Astrocyte (in vitro differentiated cells and primary cell): ENCODE results near the gene ANKRD66. TPM values are rescaled to one million over a fixed set of nuclear protein-coding genes. Genes with fewer than 3 reads are reported as not detected.

ENCODE experiments used
- DNase-seq: peaks from one replicate; pipeline ENCODE4 v3.0.0-alpha.2; 2010; ENCODE audit warnings: low read depth
- FAIRE-seq: peaks from 2 replicates; lab custom pipeline; 2011; peaks lifted over from hg19 to GRCh38; lab: Jason Lieb, UNC
- H2AFZ ChIP-seq: 2 replicates; pipeline ENCODE4 v1.6.0; 2012; ENCODE audit warnings: low read depth, low read length, inconsistent platforms
- H3K27ac ChIP-seq: 2 replicates; pipeline ENCODE4 v1.5.1; 2011; ENCODE audit warnings: low read depth, low read length, inconsistent platforms
- H3K27me3 ChIP-seq: 2 replicates; pipeline ENCODE4 v1.6.0; 2011; ENCODE audit warnings: low read length, inconsistent platforms; ENCODE audit not compliant: insufficient read depth
- H3K36me3 ChIP-seq: 2 replicates; pipeline ENCODE4 v1.5.1; 2011; ENCODE audit warnings: low read length, inconsistent platforms; ENCODE audit not compliant: insufficient read depth
- H3K4me1 ChIP-seq: 2 replicates; pipeline ENCODE4 v1.5.1; 2011; ENCODE audit warnings: low read length, inconsistent platforms; ENCODE audit not compliant: insufficient read depth
- H3K4me2 ChIP-seq: 2 replicates; pipeline ENCODE4 v1.6.0; 2012; ENCODE audit warnings: low read length, inconsistent platforms
- H3K4me3 ChIP-seq: 2 replicates; pipeline ENCODE4 v1.5.1; 2011; ENCODE audit warnings: low read depth, mild to moderate bottlenecking, low read length, inconsistent platforms; ENCODE audit not compliant: insufficient read depth
- H3K79me2 ChIP-seq: 2 replicates; pipeline ENCODE4 v1.6.0; 2012; ENCODE audit warnings: mild to moderate bottlenecking, low read length, inconsistent platforms; ENCODE audit not compliant: insufficient read depth
- H3K9ac ChIP-seq: 2 replicates; pipeline ENCODE4 v1.6.0; 2012; ENCODE audit warnings: mild to moderate bottlenecking, low read length, inconsistent platforms
- H3K9me3 ChIP-seq: 2 replicates; pipeline ENCODE4 v1.5.1; 2012; ENCODE audit warnings: low read depth, mild to moderate bottlenecking, low read length, inconsistent platforms; ENCODE audit not compliant: insufficient read depth
- H4K20me1 ChIP-seq: 2 replicates; pipeline ENCODE4 v1.6.0; 2012; ENCODE audit warnings: low read length, inconsistent platforms; ENCODE audit not compliant: insufficient read depth
- H3K27ac Mint-ChIP-seq: one replicate; pipeline ENCODE4 v1.8.0; 2021; ENCODE audit warnings: mild to moderate bottlenecking, mixed read lengths; ENCODE audit not compliant: unreplicated experiment
- H3K27me3 Mint-ChIP-seq: one replicate; pipeline ENCODE4 v1.8.0; 2021; ENCODE audit warnings: low read depth, mixed read lengths; ENCODE audit not compliant: unreplicated experiment
- H3K36me3 Mint-ChIP-seq: one replicate; pipeline ENCODE4 v1.8.0; 2021; ENCODE audit warnings: low read depth, mixed read lengths; ENCODE audit not compliant: unreplicated experiment
- H3K4me1 Mint-ChIP-seq: one replicate; pipeline ENCODE4 v1.8.0; 2021; ENCODE audit warnings: low read depth, mixed read lengths; ENCODE audit not compliant: unreplicated experiment
- H3K4me3 Mint-ChIP-seq: one replicate; pipeline ENCODE4 v1.8.0; 2021; ENCODE audit warnings: mild to moderate bottlenecking, moderate library complexity, mixed read lengths; ENCODE audit not compliant: unreplicated experiment
- H3K9me3 Mint-ChIP-seq: one replicate; pipeline ENCODE4 v1.8.0; 2021; ENCODE audit warnings: mild to moderate bottlenecking, mixed read lengths; ENCODE audit not compliant: unreplicated experiment
- CTCF ChIP-seq: IDR thresholded peaks from 2 replicates; pipeline ENCODE4 v1.5.1; 2011; ENCODE audit warnings: low read depth, mild to moderate bottlenecking, inconsistent platforms, low read length, moderate library complexity; ENCODE audit not compliant: insufficient read depth
- EZH2 ChIP-seq: IDR thresholded peaks from 2 replicates; pipeline ENCODE4 v1.6.1; 2012; ENCODE audit warnings: mild to moderate bottlenecking, low read length, inconsistent platforms; ENCODE audit not compliant: insufficient read depth
- total RNA-seq: library from RNA; stranded (reverse); gene quantifications from 2 replicates; pipeline ENCODE4 v1.2.1, GENCODE V29; 2021

The ANKRD66 gene
- total RNA-seq, 1 donor from 2014 or later = not detected

- H3K27me3 Mint-ChIP-seq = peaks cover 2% of the 10 kb centered on the region
Measured at GRCh38 chr6:46787871-46788540, 41.3 kb downstream of the ANKRD66 start.

GRCh38 chr6:46788791-46789190, 42.1 kb downstream of the ANKRD66 start:
- no peaks in the 10 kb centered on the region for H3K4me1 ChIP-seq
- no peak overlapping the region for H3K9ac ChIP-seq
- no peak overlapping the region for H2AFZ ChIP-seq
- H3K36me3 Mint-ChIP-seq = no peaks in the 10 kb centered on the region
- no peaks in the 10 kb centered on the region for H3K9me3 Mint-ChIP-seq
- H3K79me2 ChIP-seq = no peaks in the 10 kb centered on the region
- peak; percentile 45 for DNase-seq
- H3K4me1 Mint-ChIP-seq = no peaks in the 10 kb centered on the region
- peaks cover 2% of the 10 kb centered on the region for H3K27me3 Mint-ChIP-seq
- no peak overlapping the region for H3K4me3 Mint-ChIP-seq
- no peaks in the 10 kb centered on the region for H3K9me3 ChIP-seq
- H3K27ac ChIP-seq = no peak overlapping the region
- H3K4me2 ChIP-seq = no peak overlapping the region
- FAIRE-seq = no peak
- H3K27me3 ChIP-seq = no peaks in the 10 kb centered on the region
- H4K20me1 ChIP-seq = no peaks in the 10 kb centered on the region
- no peak overlapping the region for H3K27ac Mint-ChIP-seq
- H3K36me3 ChIP-seq = no peaks in the 10 kb centered on the region
- H3K4me3 ChIP-seq = no peak overlapping the region
- no peak for TF ChIP-seq CTCF
- TF ChIP-seq EZH2 = no peak

More at GRCh38 chr6:46787871-46788540, 41.3 kb downstream of the ANKRD66 start:
- Histone ChIP-seq H3K27ac (no peak overlapping the region), H4K20me1 (no peaks in the 10 kb centered on the region), H3K9me3 (no peaks in the 10 kb centered on the region), H3K27me3 (no peaks in the 10 kb centered on the region), H3K36me3 (no peaks in the 10 kb centered on the region), H3K79me2 (no peaks in the 10 kb centered on the region), H2AFZ (no peak overlapping the region), H3K4me1 (no peaks in the 10 kb centered on the region), H3K4me2 (no peak overlapping the region), H3K9ac (no peak overlapping the region), H3K4me3 (no peak overlapping the region)
- DNase-seq (no peak), FAIRE-seq (no peak)
- peak overlapping the region; percentile 58 for H3K27ac Mint-ChIP-seq
- no peak overlapping the region for H3K4me3 Mint-ChIP-seq
- H3K36me3 Mint-ChIP-seq = no peaks in the 10 kb centered on the region
- no peaks in the 10 kb centered on the region for H3K4me1 Mint-ChIP-seq
- H3K9me3 Mint-ChIP-seq = no peaks in the 10 kb centered on the region
- TF ChIP-seq CTCF (no peak), EZH2 (no peak)
